Stimulated activated naive B cell treated with anti-CD40 and anti-IgM and Interleukin-4, amounts not matched to agents 10 μg/mL and 1 μg/mL and 100 μg/mL, for 72 hours (primary cell): Measurements from ENCODE around the gene DR1.
"Not testable (repeated sequence)": the region's sequence is repeated elsewhere in the genome, so short reads cannot be mapped to it uniquely, and the experiment has no call there.

Experiments
- ATAC-seq, 2 donors: fragments of 150-1000 bp; cut with Tn5 transposase; replicated peaks; 2 replicates each; pipeline ENCODE4 v1.10.0; 2021; ENCODE audit warnings: moderate library complexity in 1 of 2
- DNase-seq: peaks from one replicate; pipeline ENCODE4 v3.0.0; 2021
- H3K27ac Mint-ChIP-seq: one replicate; pipeline ENCODE4 v1.8.0; 2022; ENCODE audit warnings: mild to moderate bottlenecking, mixed read lengths
- H3K27me3 Mint-ChIP-seq, 2 donors: one replicate each; pipeline ENCODE4 v1.8.0; 2022; ENCODE audit warnings: mixed read lengths in 2 of 2
- H3K36me3 Mint-ChIP-seq, 2 donors: one replicate each; pipeline ENCODE4 v1.8.0; 2022; ENCODE audit warnings: mixed read lengths in 2 of 2, mild to moderate bottlenecking in 1 of 2
- H3K4me1 Mint-ChIP-seq, 2 donors: one replicate each; pipeline ENCODE4 v1.8.0; 2022; ENCODE audit warnings: mixed read lengths in 2 of 2, mild to moderate bottlenecking in 1 of 2
- H3K4me3 Mint-ChIP-seq, 2 donors: one replicate each; pipeline ENCODE4 v1.8.0; 2022; ENCODE audit warnings: mild to moderate bottlenecking in 2 of 2, mixed read lengths in 2 of 2, moderate library complexity in 1 of 2
- H3K9me3 Mint-ChIP-seq, 2 donors: one replicate each; pipeline ENCODE4 v1.8.0; 2022; ENCODE audit warnings: mixed read lengths in 2 of 2, mild to moderate bottlenecking in 1 of 2

DR1 gene

DNA sequence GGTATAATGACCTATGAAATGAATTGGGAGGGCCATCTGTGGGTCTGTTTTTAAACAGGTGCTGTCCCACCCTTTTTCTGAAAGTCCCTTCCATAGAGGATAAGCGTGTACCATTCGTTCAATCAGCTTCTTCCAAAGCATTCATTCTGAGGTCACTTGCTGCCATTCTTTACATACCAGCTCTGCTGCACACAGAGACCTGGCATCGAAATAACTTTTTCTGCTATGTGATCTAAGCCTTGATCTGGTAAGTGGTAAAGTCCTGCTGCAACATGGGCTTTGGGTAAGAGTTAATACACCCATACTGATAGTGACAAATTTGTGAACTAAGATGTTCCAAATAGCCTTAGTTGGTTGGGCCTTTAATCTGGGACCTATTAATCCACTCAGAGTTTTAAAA is 38.9 kb downstream of the DR1 start:
- Mint-ChIP-seq H3K27me3 (no peaks in the 10 kb centered on the region), H3K27ac (no peak overlapping the region), H3K4me1 (no peaks in the 10 kb centered on the region), H3K4me3 (no peak overlapping the region), H3K9me3 (peaks cover 12 to 16% of the 10 kb centered on the region in 2 donors), H3K36me3 (peaks cover 23 to 29% of the 10 kb centered on the region in 2 donors)
- no peak for ATAC-seq
- no peak for DNase-seq

DNA sequence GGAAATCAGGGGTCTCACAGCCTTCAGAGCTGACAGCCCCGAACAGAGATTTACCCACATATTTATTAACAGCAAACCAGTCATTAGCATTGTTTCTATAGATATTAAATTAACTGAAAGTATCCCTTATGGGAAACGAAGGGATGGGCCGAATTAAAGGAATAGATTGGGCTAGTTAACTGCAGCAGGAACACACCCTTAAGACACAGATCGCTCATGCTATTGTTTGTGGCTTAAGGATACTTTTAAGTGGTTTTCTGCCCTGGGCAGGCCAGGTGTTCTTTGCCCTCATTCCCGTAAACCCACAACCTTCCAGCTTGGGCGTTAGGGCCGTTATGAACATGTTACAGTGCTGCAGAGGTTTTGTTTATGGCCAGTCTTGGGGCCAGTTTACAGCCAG is 40.6 kb downstream of the DR1 start:
- not testable (repeated sequence) for DNase-seq, H3K27me3 Mint-ChIP-seq, H3K4me1 Mint-ChIP-seq, H3K4me3 Mint-ChIP-seq, H3K27ac Mint-ChIP-seq, ATAC-seq
- H3K36me3 Mint-ChIP-seq: peaks cover 25 to 32% of the 10 kb centered on the region in 2 donors
- peaks cover 12 to 18% of the 10 kb centered on the region in 2 donors for H3K9me3 Mint-ChIP-seq

DNA sequence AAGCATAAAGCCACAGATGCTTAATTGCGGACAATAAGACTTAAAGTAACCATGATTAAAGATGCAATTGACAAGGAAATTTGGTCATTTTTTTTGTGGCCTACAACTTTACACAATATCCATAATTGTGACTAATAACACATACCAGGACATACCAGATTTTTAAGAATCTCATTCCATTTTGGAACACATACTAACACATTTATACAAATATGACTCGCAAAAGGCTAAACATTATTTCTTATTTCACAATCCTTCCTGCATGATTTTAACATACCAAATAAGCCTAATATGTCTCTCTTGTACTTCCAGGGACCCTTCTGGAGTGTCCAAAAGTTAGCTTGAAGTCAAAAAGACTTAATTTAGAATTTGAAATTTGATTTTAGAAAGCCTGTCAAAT is 48.8 kb downstream of the DR1 start:
- H3K4me1 Mint-ChIP-seq: no peaks in the 10 kb centered on the region
- H3K27me3 Mint-ChIP-seq: no peaks in the 10 kb centered on the region
- no peak for DNase-seq
- H3K27ac Mint-ChIP-seq: no peak overlapping the region
- ATAC-seq: no peak
- H3K4me3 Mint-ChIP-seq: no peak overlapping the region
- peaks cover 2 to 4% of the 10 kb centered on the region in 2 donors for H3K36me3 Mint-ChIP-seq
- H3K9me3 Mint-ChIP-seq: peaks cover 0 to 2% of the 10 kb centered on the region in 2 donors

DNA sequence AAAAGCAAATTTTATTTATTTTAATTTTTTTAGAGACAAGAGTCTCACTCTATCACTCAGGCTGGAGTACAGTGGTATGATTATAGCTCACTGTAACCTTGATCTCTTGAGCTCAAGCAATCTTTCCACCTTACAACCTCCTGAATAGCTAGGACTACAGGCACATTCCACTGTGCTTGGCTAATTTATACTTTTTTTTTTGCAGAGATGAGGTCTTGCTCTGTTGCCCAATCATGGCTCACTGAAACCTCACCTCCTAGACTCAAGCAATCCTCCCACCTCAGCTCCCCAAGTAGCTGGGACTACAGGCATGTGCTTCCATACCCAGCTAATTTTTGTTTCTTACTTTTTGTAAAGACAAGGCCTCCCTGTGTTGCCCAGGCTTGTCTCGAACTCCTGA is 49.5 kb downstream of the DR1 start:
- Mint-ChIP-seq H3K36me3 (peaks cover 2 to 4% of the 10 kb centered on the region in 2 donors), H3K27ac (no peak overlapping the region), H3K27me3 (no peaks in the 10 kb centered on the region), H3K4me3 (no peak overlapping the region), H3K9me3 (peaks cover 0 to 2% of the 10 kb centered on the region in 2 donors), H3K4me1 (no peaks in the 10 kb centered on the region)
- DNase-seq (no peak), ATAC-seq (no peak)

DNA sequence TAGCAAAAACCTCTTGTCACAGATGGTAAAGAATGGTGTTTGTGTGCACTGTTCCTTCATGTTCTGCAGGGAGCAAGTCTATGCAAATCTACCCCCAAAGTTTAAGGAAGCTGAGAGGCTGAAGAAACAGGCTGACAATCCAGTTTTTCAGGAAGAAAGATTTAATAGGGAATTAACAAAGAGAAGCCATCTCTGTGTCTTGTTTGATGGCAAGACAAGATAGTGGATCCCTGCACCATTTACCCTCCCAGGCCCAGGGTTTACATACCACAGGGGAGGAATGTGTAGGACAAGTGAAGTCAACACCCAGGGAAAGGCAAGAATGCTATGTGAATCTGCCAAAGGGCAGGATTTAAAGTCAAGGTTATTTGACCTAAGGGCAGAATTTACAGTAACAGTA is 54.1 kb downstream of the DR1 start:
- ATAC-seq: no peak

DNA sequence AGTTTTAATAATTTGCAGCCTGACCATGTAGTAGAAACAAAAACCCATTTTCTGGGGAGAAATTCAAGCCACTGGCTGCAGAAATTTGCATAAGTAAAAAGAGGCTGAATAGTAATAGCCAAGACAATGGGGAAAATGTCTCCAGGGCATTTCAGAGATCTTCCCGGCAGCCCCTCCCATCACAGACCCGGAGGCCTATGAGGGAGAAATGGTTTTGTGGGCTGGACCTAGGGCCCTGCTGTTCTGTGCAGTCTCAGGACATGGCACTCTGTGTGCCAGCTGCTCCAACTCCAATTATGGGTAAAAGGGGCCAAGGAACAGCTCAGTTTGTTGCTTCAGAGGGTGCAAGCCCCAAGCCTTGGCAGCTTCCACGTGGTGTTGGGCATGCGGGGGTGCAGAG is 62.5 kb downstream of the DR1 start:
- no peak overlapping the region for H3K27ac Mint-ChIP-seq
- DNase-seq (no peak), ATAC-seq (no peak)
- peaks cover 4 to 11% of the 10 kb centered on the region in 2 donors for H3K36me3 Mint-ChIP-seq
- H3K4me3 Mint-ChIP-seq: no peak overlapping the region
- H3K27me3 Mint-ChIP-seq: peaks cover 0 to 14% of the 10 kb centered on the region in 2 donors
- peaks cover 4 to 9% of the 10 kb centered on the region in 2 donors for H3K9me3 Mint-ChIP-seq
- H3K4me1 Mint-ChIP-seq: peaks cover 0 to under 1% of the 10 kb centered on the region in 2 donors

More for the DNA sequence above, 54.1 kb downstream of the DR1 start:
- H3K36me3 Mint-ChIP-seq: no peaks in the 10 kb centered on the region
- no peaks in the 10 kb centered on the region for H3K9me3 Mint-ChIP-seq
- no peak for DNase-seq
- H3K27me3 Mint-ChIP-seq: peaks cover 0 to under 1% of the 10 kb centered on the region in 2 donors
- no peak overlapping the region for H3K4me3 Mint-ChIP-seq
- H3K27ac Mint-ChIP-seq: no peak overlapping the region
- peaks cover 0 to 5% of the 10 kb centered on the region in 2 donors for H3K4me1 Mint-ChIP-seq

DNA sequence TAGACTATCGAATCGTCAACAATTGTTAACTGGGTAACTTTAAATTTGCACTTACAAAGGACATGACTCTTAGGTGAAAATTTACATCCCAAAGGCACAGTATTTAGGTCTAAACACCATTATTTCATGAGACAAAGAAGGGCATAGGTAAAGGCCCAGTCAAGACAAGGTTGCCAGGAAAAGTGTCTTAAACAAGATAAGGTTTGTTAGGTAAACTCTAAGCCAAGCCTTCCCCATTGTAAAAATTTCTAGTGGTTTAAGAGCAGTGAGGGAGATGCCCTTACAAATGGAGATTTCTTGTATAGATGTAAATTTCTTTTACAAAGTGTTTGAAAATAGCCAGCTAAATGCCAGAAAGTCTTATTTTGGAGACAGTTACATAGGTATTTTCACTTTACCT is 65.3 kb downstream of the DR1 start:
- H3K27me3 Mint-ChIP-seq: peaks cover 0 to 4% of the 10 kb centered on the region in 2 donors
- ATAC-seq (no peak), DNase-seq (no peak)
- no peak overlapping the region for H3K4me3 Mint-ChIP-seq
- H3K9me3 Mint-ChIP-seq: peaks cover 4 to 7% of the 10 kb centered on the region in 2 donors
- H3K27ac Mint-ChIP-seq: no peak overlapping the region
- H3K36me3 Mint-ChIP-seq: peaks cover 4 to 11% of the 10 kb centered on the region in 2 donors
- H3K4me1 Mint-ChIP-seq: peaks cover 15 to 27% of the 10 kb centered on the region in 2 donors

DNA sequence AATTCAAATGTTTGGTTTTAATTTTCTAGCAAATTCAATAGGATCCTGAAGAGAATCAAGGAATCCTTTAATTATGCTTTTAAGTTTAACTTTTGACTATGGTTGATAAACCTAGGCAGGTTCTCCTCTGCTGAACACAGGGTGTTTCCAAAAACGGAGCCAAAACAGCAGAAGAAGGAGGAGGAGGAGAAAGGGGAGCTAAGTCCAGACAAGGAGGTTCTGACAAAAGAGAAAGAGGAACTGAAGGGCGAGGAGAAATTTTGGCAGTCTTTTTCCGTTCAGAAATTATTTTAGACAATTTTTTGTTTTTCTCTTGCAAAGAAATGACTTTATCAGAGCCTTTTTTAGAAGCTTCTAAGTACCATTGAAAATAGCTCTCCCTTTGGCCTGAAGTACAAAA is 69.0 kb downstream of the DR1 start:
- DNase-seq: no peak
- Mint-ChIP-seq H3K36me3 (no peaks in the 10 kb centered on the region), H3K4me3 (peak overlapping the region; percentile 51 to 63)

DNA sequence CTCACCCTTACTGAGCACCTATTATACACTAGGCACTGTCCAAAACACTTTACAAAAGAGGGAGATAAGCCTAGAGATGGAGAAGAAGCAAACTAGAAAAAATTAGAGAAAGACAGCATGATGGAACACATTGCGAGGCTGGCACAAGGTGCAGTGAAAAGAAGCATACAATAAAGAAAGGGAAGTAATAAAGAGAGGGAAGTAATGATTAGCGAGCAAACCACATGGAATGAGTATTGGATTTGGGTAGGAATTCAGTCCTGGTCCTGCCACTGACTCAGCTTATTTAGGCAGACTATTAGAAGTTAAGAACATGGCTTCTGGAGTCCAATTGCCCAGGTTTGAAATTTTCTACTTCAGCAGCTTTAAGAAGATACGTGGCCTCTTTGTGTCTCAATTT is 69.6 kb downstream of the DR1 start:
- H3K27ac Mint-ChIP-seq: peak overlapping the region; percentile 3
- peaks cover 20 to 35% of the 10 kb centered on the region in 2 donors for H3K4me1 Mint-ChIP-seq
- H3K36me3 Mint-ChIP-seq: no peaks in the 10 kb centered on the region
- H3K9me3 Mint-ChIP-seq: no peaks in the 10 kb centered on the region
- no peak for DNase-seq
- no peak for ATAC-seq
- peak overlapping the region; percentile 33 to 49 for H3K4me3 Mint-ChIP-seq
- no peaks in the 10 kb centered on the region for H3K27me3 Mint-ChIP-seq

More for the DNA sequence above, 69.0 kb downstream of the DR1 start:
- no peaks in the 10 kb centered on the region for H3K9me3 Mint-ChIP-seq
- peaks cover 20 to 35% of the 10 kb centered on the region in 2 donors for H3K4me1 Mint-ChIP-seq
- H3K27me3 Mint-ChIP-seq: no peaks in the 10 kb centered on the region
- peak; percentile 41 to 55 for ATAC-seq
- H3K27ac Mint-ChIP-seq: peak overlapping the region; percentile 38

DNA sequence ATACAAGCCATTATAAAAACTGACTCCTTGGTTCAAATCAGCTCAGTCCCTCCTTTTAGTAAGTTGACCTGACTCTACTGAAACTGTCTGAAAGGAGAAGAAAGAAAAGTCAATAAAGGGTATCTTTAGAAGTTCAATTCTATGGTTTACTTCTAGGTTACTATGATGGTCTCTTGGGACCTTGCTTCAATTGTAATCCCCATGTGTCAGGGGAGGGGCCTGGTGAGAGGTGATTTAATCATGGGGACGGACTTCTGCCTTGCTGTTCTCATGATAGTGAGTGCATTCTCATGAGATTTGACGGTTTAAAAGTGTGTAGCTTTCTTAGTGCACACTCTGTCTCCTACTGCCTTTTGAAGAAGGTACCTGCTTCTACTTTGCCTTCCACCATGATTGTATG is 70.5 kb downstream of the DR1 start:
- ATAC-seq: peak; percentile 95 to 96
- Mint-ChIP-seq H3K4me1 (peaks cover 20 to 35% of the 10 kb centered on the region in 2 donors), H3K27me3 (no peaks in the 10 kb centered on the region)

More for the DNA sequence above, 70.5 kb downstream of the DR1 start:
- Mint-ChIP-seq H3K36me3 (no peaks in the 10 kb centered on the region), H3K9me3 (no peaks in the 10 kb centered on the region), H3K27ac (peak overlapping the region; percentile 28), H3K4me3 (peak overlapping the region; percentile 23 to 58)
- DNase-seq: peak; percentile 51
